H9 (cell line): ENCODE results near the gene CPB1. TPM values are rescaled to one million over a fixed set of nuclear protein-coding genes. Genes with fewer than 3 reads are reported as not detected.

Experiments
- DNase-seq: peaks from one replicate; pipeline ENCODE4 v3.0.0-alpha.2; 2017
- H2AFZ ChIP-seq: one replicate; pipeline ENCODE4 v1.6.1; 2013; ENCODE audit warnings: mild to moderate bottlenecking, low read length, control low read depth, moderate library complexity
- H2AK5ac ChIP-seq: 2 replicates; pipeline ENCODE4 v1.6.1; 2013; ENCODE audit warnings: low read length, control low read depth, mixed read lengths; ENCODE audit not compliant: insufficient read length
- H2BK120ac ChIP-seq: one replicate; pipeline ENCODE4 v1.6.1; 2013; ENCODE audit warnings: low read depth, mild to moderate bottlenecking, low read length, control low read depth, inconsistent platforms; ENCODE audit not compliant: poor library complexity, severe bottlenecking
- H2BK12ac ChIP-seq: 2 replicates; pipeline ENCODE4 v1.6.1; 2013; ENCODE audit warnings: low read length, control low read depth, mixed read lengths, low read depth; ENCODE audit not compliant: insufficient read length
- H2BK15ac ChIP-seq: 2 replicates; pipeline ENCODE4 v1.6.1; 2013; ENCODE audit warnings: low read depth, low read length, control low read depth
- H2BK20ac ChIP-seq: one replicate; pipeline ENCODE4 v1.6.1; 2013; ENCODE audit warnings: low read depth, mild to moderate bottlenecking, low read length, control low read depth, inconsistent platforms; ENCODE audit not compliant: poor library complexity, severe bottlenecking
- H2BK5ac ChIP-seq: 2 replicates; pipeline ENCODE4 v1.6.1; 2013; ENCODE audit warnings: low read length, control low read depth, mixed read lengths; ENCODE audit not compliant: insufficient read length
- H3K14ac ChIP-seq: 2 replicates; pipeline ENCODE4 v1.6.1; 2013; ENCODE audit warnings: low read length, control low read depth; ENCODE audit not compliant: insufficient read depth
- H3K18ac ChIP-seq: 2 replicates; pipeline ENCODE4 v1.6.1; 2013; ENCODE audit warnings: low read depth, mild to moderate bottlenecking, mixed read lengths, low read length, control low read depth; ENCODE audit not compliant: insufficient read length
- H3K23ac ChIP-seq: 2 replicates; pipeline ENCODE4 v1.6.1; 2013; ENCODE audit warnings: low read length, control low read depth, mixed read lengths, low read depth; ENCODE audit not compliant: insufficient read length
- H3K23me2 ChIP-seq: 2 replicates; pipeline ENCODE4 v1.6.1; 2013; ENCODE audit warnings: low read depth, mild to moderate bottlenecking, mixed read lengths, low read length, control low read depth; ENCODE audit not compliant: insufficient read length, poor library complexity, severe bottlenecking
- H3K27ac ChIP-seq: 2 replicates; pipeline ENCODE4 v1.5.1; 2013; ENCODE audit warnings: low read length, control low read depth, mixed read lengths, low read depth; ENCODE audit not compliant: insufficient read length
- H3K27me3 ChIP-seq: 2 replicates; pipeline ENCODE4 v1.6.1; 2013; ENCODE audit warnings: low read length, control low read depth, inconsistent platforms; ENCODE audit not compliant: insufficient read depth
- H3K4ac ChIP-seq: 2 replicates; pipeline ENCODE4 v1.6.1; 2013; ENCODE audit warnings: low read depth, mild to moderate bottlenecking, control low read depth, inconsistent platforms, low read length, moderate library complexity
- H3K4me1 ChIP-seq: 2 replicates; pipeline ENCODE4 v1.6.1; 2013; ENCODE audit warnings: low read length, control low read depth, inconsistent platforms; ENCODE audit not compliant: insufficient read depth
- H3K4me2 ChIP-seq: 2 replicates; pipeline ENCODE4 v1.6.1; 2013; ENCODE audit warnings: low read length, control low read depth, mixed read lengths; ENCODE audit not compliant: insufficient read length, insufficient read depth
- H3K56ac ChIP-seq: 2 replicates; pipeline ENCODE4 v1.6.1; 2013; ENCODE audit warnings: low read depth, mild to moderate bottlenecking, mixed read lengths, low read length, control low read depth; ENCODE audit not compliant: insufficient read length
- H3K79me1 ChIP-seq: 2 replicates; pipeline ENCODE4 v1.6.1; 2013; ENCODE audit warnings: low read depth, mild to moderate bottlenecking, moderate library complexity, low read length, control low read depth, inconsistent platforms; ENCODE audit not compliant: insufficient read depth, poor library complexity, severe bottlenecking
- H3K79me2 ChIP-seq: 2 replicates; pipeline ENCODE4 v1.6.1; 2013; ENCODE audit warnings: low read length, control low read depth, inconsistent platforms; ENCODE audit not compliant: insufficient read depth
- H3K9ac ChIP-seq: 2 replicates; pipeline ENCODE4 v1.6.1; 2013; ENCODE audit warnings: low read length, control low read depth, mixed read lengths; ENCODE audit not compliant: insufficient read length; ENCODE audit errors: extremely low read depth
- H3K9me3 ChIP-seq: one replicate; pipeline ENCODE4 v1.6.1; 2013; ENCODE audit warnings: low read depth, low read length, inconsistent platforms; ENCODE audit not compliant: control insufficient read depth
- H3T11ph ChIP-seq: one replicate; pipeline ENCODE4 v1.6.1; 2013; ENCODE audit warnings: mild to moderate bottlenecking, low read length, control low read depth, inconsistent platforms
- H4K20me1 ChIP-seq: one replicate; pipeline ENCODE4 v1.6.1; 2013; ENCODE audit not compliant: control insufficient read depth, insufficient read length, insufficient read depth
- H4K5ac ChIP-seq: 2 replicates; pipeline ENCODE4 v1.6.1; 2013; ENCODE audit warnings: low read depth, mild to moderate bottlenecking, mixed read lengths, low read length, control low read depth; ENCODE audit not compliant: insufficient read length
- H4K8ac ChIP-seq: replicated peaks from 2 replicates; pipeline ENCODE4 v1.6.1; 2013; ENCODE audit warnings: low read length, control low read depth, mixed read lengths, low read depth; ENCODE audit not compliant: insufficient read length
- H4K91ac ChIP-seq: 2 replicates; pipeline ENCODE4 v1.6.1; 2013; ENCODE audit warnings: low read depth, mild to moderate bottlenecking, moderate library complexity, mixed read lengths, low read length, control low read depth; ENCODE audit not compliant: insufficient read length
- H3K27ac Mint-ChIP-seq, 3 experiments: 2 replicates in 2 of 3; 3 replicates in 1 of 3; pipeline ENCODE4 v1.8.0; 2020 to 2021; ENCODE audit warnings: mixed read lengths in 3 of 3, mild to moderate bottlenecking in 1 of 3, moderate library complexity in 1 of 3
- H3K27me3 Mint-ChIP-seq: 2 replicates; pipeline ENCODE4 v1.8.0; 2021; ENCODE audit warnings: low read depth, mild to moderate bottlenecking, moderate library complexity, mixed read lengths
- H3K36me3 Mint-ChIP-seq, 3 experiments: 2 replicates in 2 of 3; 3 replicates in 1 of 3; pipeline ENCODE4 v1.8.0; 2020 to 2021; ENCODE audit warnings: low read depth in 3 of 3, mixed read lengths in 3 of 3; ENCODE audit not compliant: insufficient read depth in 1 of 3
- H3K4me1 Mint-ChIP-seq, 2 experiments: 2 replicates each; pipeline ENCODE4 v1.8.0; 2020; ENCODE audit warnings: mixed read lengths in 2 of 2
- H3K4me3 Mint-ChIP-seq, 2 experiments: 2 replicates in 1 of 2; 3 replicates in 1 of 2; pipeline ENCODE4 v1.8.0; 2020 to 2021; ENCODE audit warnings: mild to moderate bottlenecking in 2 of 2, mixed read lengths in 2 of 2, moderate library complexity in 1 of 2
- H3K9me3 Mint-ChIP-seq, 2 experiments: 2 replicates in 1 of 2; 3 replicates in 1 of 2; pipeline ENCODE4 v1.8.0; 2020; ENCODE audit warnings: mild to moderate bottlenecking in 2 of 2, mixed read lengths in 2 of 2, moderate library complexity in 1 of 2
- CTCF ChIP-seq: fragments of 200-600 bp; sonication (generic); conservative IDR thresholded peaks from 3 replicates; pipeline ENCODE4 v1.8.0; 2021; ENCODE audit warnings: antibody characterized with exemption, mild to moderate bottlenecking
- total RNA-seq: library from RNA; stranded (reverse); gene quantifications from 2 replicates; pipeline ENCODE4 v1.2.1, GENCODE V29; 2021

Gene CPB1
- total RNA-seq, 1 experiment from 2014 or later: not detected

GRCh38 chr3:148879256-148879655 lies 51.6 kb downstream of the CPB1 start:
- no peak overlapping the region for H2AFZ ChIP-seq
- no peak overlapping the region for H3K56ac ChIP-seq
- H4K20me1 ChIP-seq: no peaks in the 10 kb centered on the region
- H3K18ac ChIP-seq: no peak overlapping the region
- no peak overlapping the region for H2AK5ac ChIP-seq
- Mint-ChIP-seq H3K27ac (no peak overlapping the region), H3K36me3 (no peaks in the 10 kb centered on the region), H3K4me3 (no peak overlapping the region), H3K9me3 (no peaks in the 10 kb centered on the region), H3K4me1 (no peaks in the 10 kb centered on the region), H3K27me3 (no peaks in the 10 kb centered on the region)
- DNase-seq: no peak
- no peak overlapping the region for H2BK12ac ChIP-seq
- H4K5ac ChIP-seq: no peak overlapping the region
- H2BK15ac ChIP-seq: no peak overlapping the region
- H2BK5ac ChIP-seq: no peak overlapping the region
- H3K4ac ChIP-seq: no peak overlapping the region
- H3K79me2 ChIP-seq: no peaks in the 10 kb centered on the region
- no peak overlapping the region for H2BK120ac ChIP-seq
- no peaks in the 10 kb centered on the region for H3K23me2 ChIP-seq
- H3K4me1 ChIP-seq: no peaks in the 10 kb centered on the region
- no peak overlapping the region for H3K27ac ChIP-seq
- H3K23ac ChIP-seq: no peak overlapping the region
- no peaks in the 10 kb centered on the region for H3K27me3 ChIP-seq
- H4K91ac ChIP-seq: no peak overlapping the region
- no peak overlapping the region for H3T11ph ChIP-seq
- H3K14ac ChIP-seq: no peak overlapping the region
- H3K4me2 ChIP-seq: no peak overlapping the region
- H3K9me3 ChIP-seq: no peaks in the 10 kb centered on the region
- H3K79me1 ChIP-seq: no peaks in the 10 kb centered on the region
- H4K8ac ChIP-seq: no peak overlapping the region
- H2BK20ac ChIP-seq: no peak overlapping the region
- H3K9ac ChIP-seq: no peak overlapping the region
- no peak for TF ChIP-seq CTCF
